Prostate gland (tissue), 2 donors: ENCODE data around the gene AK9. TPM values are rescaled to one million over a fixed set of nuclear protein-coding genes. Genes with fewer than 3 reads are reported as not detected.

Experiments
- DNase-seq: peaks from one replicate; pipeline ENCODE4 v3.0.0-alpha.2; 2019; ENCODE audit warnings: low spot score
- H3K27ac ChIP-seq, 2 donors: fragments of 200-600 bp; sonication (generic); 2 replicates each; pipeline ENCODE4 v1.5.1; 2017 to 2019
- H3K27me3 ChIP-seq: fragments of 200-600 bp; sonication (generic); replicated peaks from 2 replicates; pipeline ENCODE4 v1.5.1; 2019; ENCODE audit not compliant: insufficient read depth
- H3K36me3 ChIP-seq, 2 donors: fragments of 200-600 bp; sonication (generic); 1 replicate in 1 of 2; 2 replicates in 1 of 2; pipeline versions ENCODE4 v1.5.1 to v1.8.1; 2017 to 2019
- H3K4me1 ChIP-seq: fragments of 200-600 bp; sonication (generic); replicated peaks from 2 replicates; pipeline ENCODE4 v1.5.1; 2019
- H3K4me3 ChIP-seq, 2 donors: fragments of 200-600 bp; sonication (generic); 2 replicates each; pipeline ENCODE4 v1.5.1; 2017 to 2019
- H3K9me3 ChIP-seq: fragments of 200-600 bp; sonication (generic); 2 replicates; pipeline ENCODE4 v1.5.1; 2017
- POLR2A ChIP-seq: fragments of 450-650 bp; IDR thresholded peaks from one replicate; pipeline ENCODE4 v1.6.1; 2016; ENCODE audit warnings: antibody characterized with exemption, mild to moderate bottlenecking
- POLR2AphosphoS5 ChIP-seq: sonication (generic); formaldehyde crosslinking; IDR thresholded peaks from one replicate; pipeline ENCODE4 v1.6.1; 2017; ENCODE audit warnings: antibody characterized with exemption
- WGBS: methylation state at CpG from one replicate; pipeline ENCODE4 v1.1.5; 2018; 5-methylcytosine and 5-hydroxymethylcytosine counted together
- intact Hi-C: fragments of 100-400 bp; cut with DNase I; formaldehyde crosslinking; loops from one replicate; pipeline ENCODE4 v1.14.2; 2022
- total RNA-seq, 2 donors: library from RNA; depleted of rRNA; stranded (reverse); fragments of >200 nt; gene quantifications; one replicate each; pipeline ENCODE4 v1.1.0, GENCODE V29; 2016
- TF ChIP-seq, protein P1 (sequence below), 4 experiments: fragments of 200-600 bp in 2 of 4; fragments of 450-650 bp in 2 of 4; sonication (generic) in 2 of 4; IDR thresholded peaks; 1 replicate in 3 of 4; 2 replicates in 1 of 4; pipeline ENCODE4 v1.5.1; 2016 to 2019; ENCODE audit warnings: antibody characterized with exemption in 4 of 4, mild to moderate bottlenecking in 2 of 4, moderate library complexity in 2 of 4

Gene AK9
- total RNA-seq, 2 donors from 2014 or later, result 4.5 to 22.0 TPM

DNA sequence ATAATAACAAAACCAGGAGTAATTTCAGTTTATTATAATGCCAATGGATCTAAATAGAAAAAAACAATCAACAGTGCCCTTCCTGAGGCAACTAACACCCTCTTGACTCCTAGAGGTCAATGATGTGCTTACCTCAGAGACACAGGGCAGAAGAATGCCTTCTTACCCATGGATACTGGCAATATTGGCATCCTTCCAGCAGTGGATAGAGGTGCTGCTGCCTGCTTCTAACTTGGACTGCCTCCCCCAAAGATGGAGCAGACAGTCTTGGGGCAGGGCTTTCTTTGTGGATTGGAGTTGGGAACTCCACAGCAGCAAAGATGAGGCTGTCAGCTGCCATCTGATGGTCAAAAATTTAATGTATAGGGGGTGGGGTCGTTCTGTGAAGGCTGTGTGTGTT is 78.7 kb downstream of the AK9 start:
- TF ChIP-seq POLR2AphosphoS5 (no peak), POLR2A (no peak)
- TF ChIP-seq, protein P1, sequence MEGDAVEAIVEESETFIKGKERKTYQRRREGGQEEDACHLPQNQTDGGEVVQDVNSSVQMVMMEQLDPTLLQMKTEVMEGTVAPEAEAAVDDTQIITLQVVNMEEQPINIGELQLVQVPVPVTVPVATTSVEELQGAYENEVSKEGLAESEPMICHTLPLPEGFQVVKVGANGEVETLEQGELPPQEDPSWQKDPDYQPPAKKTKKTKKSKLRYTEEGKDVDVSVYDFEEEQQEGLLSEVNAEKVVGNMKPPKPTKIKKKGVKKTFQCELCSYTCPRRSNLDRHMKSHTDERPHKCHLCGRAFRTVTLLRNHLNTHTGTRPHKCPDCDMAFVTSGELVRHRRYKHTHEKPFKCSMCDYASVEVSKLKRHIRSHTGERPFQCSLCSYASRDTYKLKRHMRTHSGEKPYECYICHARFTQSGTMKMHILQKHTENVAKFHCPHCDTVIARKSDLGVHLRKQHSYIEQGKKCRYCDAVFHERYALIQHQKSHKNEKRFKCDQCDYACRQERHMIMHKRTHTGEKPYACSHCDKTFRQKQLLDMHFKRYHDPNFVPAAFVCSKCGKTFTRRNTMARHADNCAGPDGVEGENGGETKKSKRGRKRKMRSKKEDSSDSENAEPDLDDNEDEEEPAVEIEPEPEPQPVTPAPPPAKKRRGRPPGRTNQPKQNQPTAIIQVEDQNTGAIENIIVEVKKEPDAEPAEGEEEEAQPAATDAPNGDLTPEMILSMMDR (IDR thresholded peaks at IDR 0.05), result no peak
- Histone ChIP-seq H3K4me1 (no peaks in the 10 kb centered on the region), H3K27ac (no peak overlapping the region), H3K4me3 (no peak overlapping the region), H3K9me3 (no peaks in the 10 kb centered on the region), H3K36me3 (no peaks in the 10 kb centered on the region), H3K27me3 (no peaks in the 10 kb centered on the region)
- intact Hi-C loops, result no loop called here
- no peak for DNase-seq
- WGBS, result 60% methylated on average over 1 of the region's 1 CpG

DNA sequence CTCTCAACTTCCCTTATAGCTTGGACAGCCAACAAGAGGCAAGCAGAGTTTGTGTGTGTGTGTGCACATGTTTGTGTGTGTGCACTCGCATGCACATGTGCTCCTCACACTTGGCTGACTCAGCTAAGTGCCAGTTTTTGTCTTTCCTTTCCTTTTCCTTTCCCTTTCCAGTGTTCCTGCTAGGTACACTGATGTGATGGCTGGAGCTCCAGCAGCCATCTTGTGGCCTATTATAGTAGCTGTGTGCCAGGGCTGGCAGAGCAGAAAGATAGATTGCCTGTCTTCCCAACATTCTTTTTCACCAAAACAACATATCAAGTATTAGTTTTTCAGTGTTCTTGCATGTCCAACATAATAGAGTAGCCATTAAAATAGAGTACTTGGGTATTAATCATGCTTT is 79.5 kb downstream of the AK9 start:
- H3K9me3 ChIP-seq, result no peaks in the 10 kb centered on the region
- no peaks in the 10 kb centered on the region for H3K4me1 ChIP-seq
- intact Hi-C loops, result no loop called here
- DNase-seq, result no peak
- no peaks in the 10 kb centered on the region for H3K27me3 ChIP-seq
- TF ChIP-seq POLR2AphosphoS5 (no peak), POLR2A (no peak)
- TF ChIP-seq, protein P1 (IDR thresholded peaks at IDR 0.05), result no peak
- no peak overlapping the region for H3K4me3 ChIP-seq
- no peak overlapping the region for H3K27ac ChIP-seq
- H3K36me3 ChIP-seq, result no peaks in the 10 kb centered on the region
- 100% methylated on average over 1 of the region's 1 CpG for WGBS

DNA sequence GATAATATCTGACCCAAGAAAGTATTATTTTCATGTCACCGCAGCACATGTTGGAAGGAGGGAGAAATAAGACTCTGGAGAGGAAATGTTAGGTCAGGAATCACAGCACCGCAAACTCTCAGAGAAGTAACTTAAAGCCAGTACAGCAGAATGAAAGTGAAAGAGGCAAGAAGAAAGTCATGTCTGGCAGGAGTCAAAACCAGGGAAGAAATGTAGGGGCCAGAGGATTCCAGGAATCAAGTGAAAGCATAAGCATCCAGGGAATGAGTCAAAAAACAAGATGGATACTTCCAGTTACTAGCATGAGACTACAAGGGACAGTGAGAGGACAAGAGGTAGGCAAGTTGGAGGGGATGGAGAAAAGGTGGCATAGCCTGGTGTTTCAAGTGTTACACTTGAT is 80.4 kb downstream of the AK9 start:
- H3K36me3 ChIP-seq, result no peaks in the 10 kb centered on the region
- TF ChIP-seq POLR2A (no peak), POLR2AphosphoS5 (no peak)
- TF ChIP-seq, protein P1 (IDR thresholded peaks at IDR 0.05), result no peak
- no peak for DNase-seq
- 58% methylated on average over 2 of the region's 2 CpGs for WGBS
- intact Hi-C loops, result no loop called here
- H3K9me3 ChIP-seq, result no peaks in the 10 kb centered on the region
- no peak overlapping the region for H3K27ac ChIP-seq
- no peak overlapping the region for H3K4me3 ChIP-seq
- H3K27me3 ChIP-seq, result no peaks in the 10 kb centered on the region
- H3K4me1 ChIP-seq, result no peaks in the 10 kb centered on the region

DNA sequence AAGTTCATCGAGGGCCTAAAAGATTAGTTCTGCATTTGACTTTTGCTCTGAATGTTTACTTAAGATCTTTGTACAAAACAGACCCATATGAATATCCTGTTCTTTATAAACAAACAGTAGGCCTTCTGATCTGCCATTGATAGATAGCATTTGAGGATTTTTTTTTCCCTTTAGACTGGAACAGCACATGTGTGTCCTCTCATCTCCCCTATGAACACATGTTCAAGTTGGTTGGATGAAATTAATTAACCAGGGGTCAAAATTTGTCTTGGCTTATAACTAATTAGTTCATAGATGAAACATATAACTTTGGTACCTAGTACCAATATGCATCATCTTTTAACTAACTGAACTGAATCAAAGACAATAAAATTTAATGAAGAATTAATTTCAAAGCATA is 81.3 kb downstream of the AK9 start:
- DNase-seq, result no peak
- Histone ChIP-seq H3K36me3 (no peaks in the 10 kb centered on the region), H3K4me3 (no peak overlapping the region), H3K27ac (no peak overlapping the region), H3K9me3 (no peaks in the 10 kb centered on the region), H3K27me3 (no peaks in the 10 kb centered on the region), H3K4me1 (no peaks in the 10 kb centered on the region)
- intact Hi-C loops, result no loop called here
- TF ChIP-seq, protein P1 (IDR thresholded peaks at IDR 0.05), result no peak
- TF ChIP-seq POLR2A (no peak), POLR2AphosphoS5 (no peak)
- WGBS, result 85% methylated on average over 1 of the region's 1 CpG

DNA sequence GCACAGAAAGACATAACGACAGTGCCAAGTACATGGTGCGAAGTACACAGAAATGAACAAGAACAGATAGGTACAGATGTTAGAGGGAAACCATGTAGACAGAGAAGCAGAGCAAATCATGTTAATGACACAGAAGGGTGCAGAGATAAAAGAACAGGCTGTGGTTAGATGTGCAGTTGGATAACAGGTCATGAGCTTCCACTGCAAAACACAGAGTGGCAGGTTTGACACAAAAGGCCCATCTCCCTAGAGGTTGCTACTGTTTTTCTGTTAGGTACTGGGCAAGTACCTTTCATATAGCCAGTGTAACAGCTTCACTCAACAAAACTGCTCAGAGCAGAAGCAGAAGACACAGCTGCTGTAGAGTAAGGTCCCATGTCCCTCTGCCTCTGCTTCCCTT is 84.6 kb downstream of the AK9 start:
- 96% methylated on average over 2 of the region's 2 CpGs for WGBS
- Histone ChIP-seq H3K36me3 (no peaks in the 10 kb centered on the region), H3K27ac (no peak overlapping the region), H3K4me3 (no peak overlapping the region), H3K9me3 (no peaks in the 10 kb centered on the region), H3K4me1 (no peaks in the 10 kb centered on the region), H3K27me3 (no peaks in the 10 kb centered on the region)
- DNase-seq, result no peak
- TF ChIP-seq POLR2A (no peak), POLR2AphosphoS5 (no peak)
- TF ChIP-seq, protein P1 (IDR thresholded peaks at IDR 0.05), result no peak
- intact Hi-C loops, result no loop called here
